Osteoblast (primary cell): ENCODE measurements around the gene CCNA2. TPM values are rescaled to one million over a fixed set of nuclear protein-coding genes. Genes with fewer than 3 reads are reported as not detected.

Experiments
- DNase-seq: peaks from one replicate; pipeline ENCODE4 v3.0.0; 2011; ENCODE audit warnings: low spot score, mixed read lengths; ENCODE audit not compliant: insufficient read length; ENCODE audit errors: missing footprints
- H2AFZ ChIP-seq: 2 replicates; pipeline ENCODE4 v1.6.0; 2011; ENCODE audit warnings: mild to moderate bottlenecking, low read length
- H3K27ac ChIP-seq: 2 replicates; pipeline ENCODE4 v1.5.1; 2011; ENCODE audit warnings: mild to moderate bottlenecking, low read depth, low read length, moderate library complexity
- H3K27me3 ChIP-seq: 2 replicates; pipeline ENCODE4 v1.6.0; 2012; ENCODE audit warnings: mild to moderate bottlenecking, control low read depth, inconsistent platforms, low read length, moderate library complexity; ENCODE audit not compliant: insufficient read depth
- H3K36me3 ChIP-seq: 2 replicates; pipeline ENCODE4 v1.5.1; 2011; ENCODE audit warnings: mild to moderate bottlenecking, low read length, control low read depth, moderate library complexity; ENCODE audit not compliant: insufficient read depth
- H3K4me1 ChIP-seq: 2 replicates; pipeline ENCODE4 v1.5.1; 2011; ENCODE audit warnings: mild to moderate bottlenecking, low read length, control low read depth, moderate library complexity; ENCODE audit not compliant: insufficient read depth
- H3K4me2 ChIP-seq: 2 replicates; pipeline ENCODE4 v1.6.0; 2011; ENCODE audit warnings: mild to moderate bottlenecking, low read length; ENCODE audit not compliant: insufficient read depth
- H3K4me3 ChIP-seq: fragments of 200-600 bp; sonication (generic); 3 replicates; pipeline ENCODE4 v1.5.1; 2012; ENCODE audit warnings: mild to moderate bottlenecking, low read length, inconsistent platforms; ENCODE audit not compliant: insufficient read depth
- H3K79me2 ChIP-seq: 2 replicates; pipeline ENCODE4 v1.6.0; 2012; ENCODE audit warnings: mild to moderate bottlenecking, low read length, control low read depth, inconsistent platforms; ENCODE audit not compliant: insufficient read depth
- H3K9me3 ChIP-seq: 2 replicates; pipeline ENCODE4 v1.5.1; 2011; ENCODE audit warnings: low read depth, low read length, control low read depth
- H4K20me1 ChIP-seq: 2 replicates; pipeline ENCODE4 v1.6.0; 2012; ENCODE audit warnings: mild to moderate bottlenecking, low read length, control low read depth; ENCODE audit not compliant: insufficient read depth
- CTCF ChIP-seq: IDR thresholded peaks from 2 replicates; pipeline ENCODE4 v1.5.1; 2011; ENCODE audit warnings: mild to moderate bottlenecking, low read depth, low read length, moderate library complexity; ENCODE audit errors: extremely low read depth
- total RNA-seq: library from RNA; depleted of rRNA; stranded (reverse); fragments of >200 nt; gene quantifications from 2 replicates; pipeline ENCODE4 v1.2.3, GENCODE V29; 2012

CCNA2 gene
- total RNA-seq, 1 donor = 8.7 TPM

- peaks cover 31% of the 10 kb centered on the region for H3K4me1 ChIP-seq
Measured at GRCh38 chr4:121824950-121825349, 1.3 kb upstream of the CCNA2 start.

GRCh38 chr4:121824171-121824527 lies 466 bp upstream of the CCNA2 start:
- DNase-seq = no peak
- Histone ChIP-seq H3K4me2 (peak overlapping the region; percentile 93), H3K36me3 (peaks cover 17% of the 10 kb centered on the region), H3K27ac (peak overlapping the region; percentile 78), H2AFZ (peak overlapping the region; percentile 88), H4K20me1 (no peaks in the 10 kb centered on the region), H3K27me3 (no peaks in the 10 kb centered on the region), H3K4me3 (peak overlapping the region; percentile 84), H3K79me2 (peaks cover 33% of the 10 kb centered on the region), H3K4me1 (peaks cover 35% of the 10 kb centered on the region), H3K9me3 (no peaks in the 10 kb centered on the region)
- TF ChIP-seq CTCF = no peak

More at GRCh38 chr4:121824950-121825349, 1.3 kb upstream of the CCNA2 start:
- Histone ChIP-seq H3K4me3 (no peak overlapping the region), H3K9me3 (no peaks in the 10 kb centered on the region), H2AFZ (no peak overlapping the region), H3K27ac (no peak overlapping the region), H3K36me3 (peaks cover 17% of the 10 kb centered on the region), H4K20me1 (no peaks in the 10 kb centered on the region), H3K4me2 (no peak overlapping the region), H3K79me2 (peaks cover 33% of the 10 kb centered on the region), H3K27me3 (no peaks in the 10 kb centered on the region)
- no peak for DNase-seq
- TF ChIP-seq CTCF = no peak

GRCh38 chr4:121822796-121823504 lies 733 bp downstream of the CCNA2 start:
- Histone ChIP-seq H3K4me1 (peaks cover 38% of the 10 kb centered on the region), H3K4me3 (peak overlapping the region; percentile 84), H3K36me3 (peaks cover 25% of the 10 kb centered on the region), H3K27me3 (no peaks in the 10 kb centered on the region), H2AFZ (peak overlapping the region; percentile 86), H3K9me3 (no peaks in the 10 kb centered on the region), H3K79me2 (peaks cover 40% of the 10 kb centered on the region), H4K20me1 (no peaks in the 10 kb centered on the region), H3K4me2 (peak overlapping the region; percentile 93), H3K27ac (peak overlapping the region; percentile 49)
- TF ChIP-seq CTCF = no peak
- DNase-seq = peak; percentile 52

- peak overlapping the region; percentile 86 for H2AFZ ChIP-seq
- peaks cover 47% of the 10 kb centered on the region for H3K79me2 ChIP-seq
- peaks cover 35% of the 10 kb centered on the region for H3K4me1 ChIP-seq
- H3K4me2 ChIP-seq = peak overlapping the region; percentile 93
- H4K20me1 ChIP-seq = no peaks in the 10 kb centered on the region
- H3K27ac ChIP-seq = peak overlapping the region; percentile 49
- no peak for DNase-seq
- H3K9me3 ChIP-seq = no peaks in the 10 kb centered on the region
- no peak for TF ChIP-seq CTCF
- peaks cover 29% of the 10 kb centered on the region for H3K36me3 ChIP-seq
- no peaks in the 10 kb centered on the region for H3K27me3 ChIP-seq
- peak overlapping the region; percentile 84 for H3K4me3 ChIP-seq
Measured at GRCh38 chr4:121822047-121822446, 1.6 kb downstream of the CCNA2 start.
